GM12878 (cell line): ENCODE results near the gene AMOTL1. TPM values are rescaled to one million over a fixed set of nuclear protein-coding genes. Genes with fewer than 3 reads are reported as not detected.

Experiments used
- ATAC-seq: fragments of 200-7000 bp; cut with Tn5 transposase; 3 replicates; pipeline ENCODE4 v1.9.1; 2020; ENCODE audit warnings: mild to moderate bottlenecking, moderate library complexity
- BruUV-seq: library from RNA; stranded (reverse); fragments of 400-500 nt; replicated peaks from 2 replicates; lab custom pipeline; 2021; lab: Mats Ljungman, UMichigan
- CTCF ChIA-PET: fragments of 300-600 bp; sonication (Branson Sonifier 250); formaldehyde crosslinking; extraction: SDS; loops from one replicate; lab custom pipeline; 2021; ENCODE audit warnings: inconsistent platforms; lab: Yijun Ruan, JAX
- POLR2A ChIA-PET: fragments of 350-600 bp; formaldehyde crosslinking; extraction: SDS; loops from one replicate; lab custom pipeline; 2021; ENCODE audit warnings: inconsistent platforms; lab: Charles Lee
- RAD21 ChIA-PET: fragments of 300-600 bp; sonication (Branson Sonifier 250); formaldehyde crosslinking; loops from one replicate; lab custom pipeline; 2023; ENCODE audit warnings: antibody characterized with exemption; ENCODE audit not compliant: unreplicated experiment; lab: Charles Lee
- SMC1A ChIA-PET: fragments of 300-600 bp; sonication (Branson Sonifier 250); formaldehyde crosslinking; loops from one replicate; lab custom pipeline; 2023; ENCODE audit not compliant: unreplicated experiment, uncharacterized antibody; lab: Charles Lee
- DNase-seq: peaks from one replicate; pipeline ENCODE4 v3.0.0-alpha.2; 2011; ENCODE audit warnings: low read depth, low spot score
- FAIRE-seq: peaks from 3 replicates; lab custom pipeline; 2011; peaks lifted over from hg19 to GRCh38; lab: Jason Lieb, UNC
- H2AFZ ChIP-seq: 2 replicates; pipeline ENCODE4 v1.6.0; 2011; ENCODE audit warnings: low read depth, low read length, control low read depth; ENCODE audit not compliant: control insufficient read depth
- H3K27ac ChIP-seq: 2 replicates; pipeline ENCODE4 v1.5.1; 2011; ENCODE audit warnings: control low read depth; ENCODE audit not compliant: control insufficient read depth, insufficient read depth
- H3K27me3 ChIP-seq, 2 experiments: replicated peaks in 1 of 2; 2 replicates each; pipeline versions ENCODE4 v1.6.0 to v1.6.1; 2011; ENCODE audit warnings: low read length in 1 of 2; ENCODE audit not compliant: control insufficient read depth in 2 of 2, insufficient read depth in 2 of 2
- H3K36me3 ChIP-seq, 2 experiments: 2 replicates each; pipeline ENCODE4 v1.5.1; 2011; ENCODE audit warnings: low read length in 1 of 2; ENCODE audit not compliant: control insufficient read depth in 2 of 2, insufficient read depth in 2 of 2
- H3K4me1 ChIP-seq: 2 replicates; pipeline ENCODE4 v1.6.1; 2011; ENCODE audit warnings: mild to moderate bottlenecking, low read length, moderate library complexity, mixed read lengths; ENCODE audit not compliant: control insufficient read depth, insufficient read depth
- H3K4me2 ChIP-seq: 2 replicates; pipeline ENCODE4 v1.6.0; 2011; ENCODE audit warnings: control low read depth; ENCODE audit not compliant: control insufficient read depth, insufficient read depth
- H3K4me3 ChIP-seq: fragments of 200-600 bp; sonication (generic); 2 replicates; pipeline ENCODE4 v1.5.1; 2016
- H3K79me2 ChIP-seq: 2 replicates; pipeline ENCODE4 v1.6.0; 2011; ENCODE audit warnings: low read length; ENCODE audit not compliant: control insufficient read depth, insufficient read depth
- H3K9ac ChIP-seq: 2 replicates; pipeline ENCODE4 v1.8.0; 2011; ENCODE audit warnings: low read length, control low read depth, mixed read lengths; ENCODE audit not compliant: control insufficient read depth, insufficient read depth
- H3K9me3 ChIP-seq: replicated peaks from 3 replicates; pipeline ENCODE4 v1.5.1; 2011; ENCODE audit warnings: mild to moderate bottlenecking, low read length; ENCODE audit not compliant: control insufficient read depth, insufficient read depth
- H4K20me1 ChIP-seq: 2 replicates; pipeline ENCODE4 v1.6.0; 2011; ENCODE audit not compliant: control insufficient read depth, insufficient read depth
- EGR1 ChIP-seq, 2 experiments: IDR thresholded peaks; 1 replicate in 1 of 2; 2 replicates in 1 of 2; pipeline ENCODE4 v1.6.1; 2011 to 2012; ENCODE audit warnings: low read depth in 2 of 2, low read length in 2 of 2, borderline replicate concordance in 1 of 2, mild to moderate bottlenecking in 1 of 2, moderate library complexity in 1 of 2
- EZH2 ChIP-seq: IDR thresholded peaks from 2 replicates; pipeline ENCODE4 v1.6.1; 2012; ENCODE audit warnings: low read depth, mild to moderate bottlenecking, control low read depth, inconsistent platforms, low read length, borderline replicate concordance; ENCODE audit not compliant: control insufficient read depth
- KAT2A ChIP-seq: conservative IDR thresholded peaks from 2 replicates; pipeline ENCODE4 v1.6.1; 2011; ENCODE audit warnings: low read depth, low read length; ENCODE audit not compliant: control insufficient read depth
- MTA2 ChIP-seq: fragments of 450-650 bp; IDR thresholded peaks from 2 replicates; pipeline ENCODE4 v1.6.1; 2016; ENCODE audit warnings: low read depth, mild to moderate bottlenecking, moderate library complexity
- NR2F1 ChIP-seq: fragments of 450-650 bp; conservative IDR thresholded peaks from 2 replicates; pipeline ENCODE4 v1.6.1; 2017; ENCODE audit warnings: mild to moderate bottlenecking
- POU2F2 ChIP-seq: IDR thresholded peaks from 3 replicates; pipeline ENCODE4 v1.6.1; 2011; ENCODE audit warnings: low read depth, mild to moderate bottlenecking, low read length, borderline replicate concordance
- SPI1 ChIP-seq: IDR thresholded peaks from 2 replicates; pipeline ENCODE4 v1.6.1; 2011; ENCODE audit warnings: low read depth, mild to moderate bottlenecking, low read length, moderate library complexity, borderline replicate concordance; ENCODE audit not compliant: insufficient read depth
- SRF ChIP-seq, 2 experiments: IDR thresholded peaks; 2 replicates each; pipeline ENCODE4 v1.6.1; 2011; ENCODE audit warnings: low read depth in 2 of 2, low read length in 2 of 2, mild to moderate bottlenecking in 1 of 2, moderate library complexity in 1 of 2
- ZNF384 ChIP-seq: IDR thresholded peaks from 2 replicates; pipeline ENCODE4 v1.6.1; 2012; ENCODE audit warnings: low read depth, mild to moderate bottlenecking, low read length, improper control_type of control experiment, borderline replicate concordance
- WGBS: methylation state at CpG from one replicate; pipeline ENCODE4 v1.1.6; 2016; ENCODE audit warnings: low lambda C conversion rate; ENCODE audit not compliant: insufficient replicate concordance, insufficient coverage; ENCODE audit errors: missing lambda C conversion rate; 5-methylcytosine and 5-hydroxymethylcytosine counted together
- in situ Hi-C: fragments of 300-500 bp; cut with MboI; formaldehyde crosslinking; loops from 9 replicates; pipeline ENCODE4 v1.14.3; 2018; ENCODE audit warnings: mixed read lengths
- intact Hi-C: fragments of 100-400 bp; cut with micrococcal nuclease; formaldehyde crosslinking; loops from one replicate; pipeline ENCODE4 v1.14.2; 2022; ENCODE audit not compliant: unreplicated experiment
- polyA plus RNA-seq, 11 experiments: library from polyadenylated mRNA; depleted of rRNA in 4 of 11; unstranded in 6 of 11; stranded (reverse) in 5 of 11; fragments of >200 nt; fragmentation: Nextera tagmentation in 4 of 11; fragmentation: Illumina TruSeq in 1 of 11; extraction: Ambion mirVana in 4 of 11; extraction: Trizol in 1 of 11; gene quantifications; 1 replicate in 1 of 11; 2 replicates in 10 of 11; pipeline versions ENCODE4 v1.2.1 to v1.2.3, GENCODE V29; 2011 to 2016; ENCODE audit warnings: inconsistent platforms in 2 of 11, missing spikeins in 2 of 11, low read depth in 1 of 11
- total RNA-seq, 4 experiments: library from RNA; depleted of rRNA in 3 of 4; stranded (reverse); fragments of >200 nt in 3 of 4; fragmentation: Illumina TruSeq in 1 of 4; extraction: Trizol in 1 of 4; gene quantifications; 2 replicates each; pipeline versions ENCODE4 v1.2.1 to v1.2.3, GENCODE V29; 2013 to 2021
- TF ChIP-seq, protein P1 (sequence below): IDR thresholded peaks from 2 replicates; pipeline ENCODE4 v1.6.1; 2011; ENCODE audit warnings: borderline replicate concordance, low read depth, mild to moderate bottlenecking, moderate library complexity, low read length; ENCODE audit not compliant: insufficient read depth, poor library complexity, severe bottlenecking

Gene AMOTL1
- total and polyA plus RNA-seq, 10 of the 15 experiments (the other 5 are each of a cell fraction or from before 2014, with no cell fraction given): under 0.01 to 0.41 (median 0.01) TPM; not detected in 7

DNA sequence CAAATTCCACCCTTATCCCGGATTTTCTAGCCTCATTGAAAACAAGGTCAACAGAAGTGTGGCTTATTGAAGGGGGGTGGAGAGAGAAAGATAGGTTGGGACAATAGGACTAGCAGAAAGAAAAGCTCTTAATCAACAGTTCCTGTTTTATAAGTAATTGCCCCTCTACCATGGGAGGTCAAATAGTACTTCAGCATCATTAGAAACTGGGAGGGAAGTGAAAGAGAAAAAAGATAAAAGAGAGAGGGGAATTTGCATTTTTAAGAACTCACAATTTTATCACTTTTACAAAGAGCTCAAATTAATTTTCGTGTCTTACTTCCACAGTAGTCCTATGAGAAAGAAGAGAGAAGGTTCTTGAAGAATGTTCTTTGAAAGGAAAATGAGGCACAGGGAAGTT, 89.2 kb downstream of the AMOTL1 start:
- Histone ChIP-seq H4K20me1 (no peaks in the 10 kb centered on the region), H3K9ac (no peak overlapping the region), H3K27me3 (no peaks in the 10 kb centered on the region; a peak in 1 of 4 replicates), H3K4me2 (no peak overlapping the region), H3K27ac (no peak overlapping the region), H3K4me1 (no peaks in the 10 kb centered on the region), H3K36me3 (no peaks in the 10 kb centered on the region), H3K79me2 (no peaks in the 10 kb centered on the region)
- FAIRE-seq (no peak), DNase-seq (no peak), ATAC-seq (no peak)
- ChIA-PET RAD21 (no interaction called here), CTCF (interaction anchor here (1.1 to 1.5 kb wide), 5 partner anchors 9 to 40 kb away, joined by 3 to 6 read pairs (median 3); no protein-coding TSS in a partner anchor), SMC1A (interaction anchor here (0.6 to 2.4 kb wide), 5 partner anchors 12 to 1373 kb away, joined by 3 to 6 read pairs (median 3); no protein-coding TSS in a partner anchor), POLR2A (interaction anchor here (1.3 kb wide), 1 partner anchor 10 kb away, joined by 3 read pairs; no protein-coding TSS in a partner anchor)
- 0% methylated on average over 2 of the region's 2 CpGs for WGBS
- no TSS peak for BruUV-seq
- in situ Hi-C loops: no loop called here
- TF ChIP-seq ZNF384 (no peak), MTA2 (peak; percentile 52; the same call in 1 of the 2 replicates), SRF (IDR thresholded peaks at IDR 0.05; ENCODE audit: low read depth in 2 of 2, low read length in 2 of 2) (no peak), EGR1 (IDR thresholded peaks at IDR 0.05; ENCODE audit: borderline replicate concordance in 1 of 2, low read depth in 2 of 2, low read length in 2 of 2) (no peak), KAT2A (no peak), SPI1 (peak; percentile 22; the same call in 1 of the 2 replicates), POU2F2 (no peak), NR2F1 (peak; percentile 48), EZH2 (no peak)
- TF ChIP-seq, protein P1, sequence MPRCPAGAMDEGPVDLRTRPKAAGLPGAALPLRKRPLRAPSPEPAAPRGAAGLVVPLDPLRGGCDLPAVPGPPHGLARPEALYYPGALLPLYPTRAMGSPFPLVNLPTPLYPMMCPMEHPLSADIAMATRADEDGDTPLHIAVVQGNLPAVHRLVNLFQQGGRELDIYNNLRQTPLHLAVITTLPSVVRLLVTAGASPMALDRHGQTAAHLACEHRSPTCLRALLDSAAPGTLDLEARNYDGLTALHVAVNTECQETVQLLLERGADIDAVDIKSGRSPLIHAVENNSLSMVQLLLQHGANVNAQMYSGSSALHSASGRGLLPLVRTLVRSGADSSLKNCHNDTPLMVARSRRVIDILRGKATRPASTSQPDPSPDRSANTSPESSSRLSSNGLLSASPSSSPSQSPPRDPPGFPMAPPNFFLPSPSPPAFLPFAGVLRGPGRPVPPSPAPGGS: no peak
- TF ChIP-seq, all 136 proteins: peak for 3
- Histone ChIP-seq H3K4me3 (no peak overlapping the region), H2AFZ (no peak overlapping the region), H3K9me3 (no peaks in the 10 kb centered on the region)
- intact Hi-C loops: no loop called here
